ENCODE results near the gene ADPRM.

GRCh38 chr17:10718547-10718946 lies 21.2 kb downstream of the ADPRM start:
- no peak for TF ChIP-seq CTCF (IDR thresholded peaks at IDR 0.05)
- no peak for TF ChIP-seq POLR2A (IDR thresholded peaks at IDR 0.05)

Data from heart left ventricle (tissue), 13 donors.